ENCODE data around the gene SCN4A. TPM values are rescaled to one million over a fixed set of nuclear protein-coding genes. Genes with fewer than 3 reads are reported as not detected.
A peak's percentile ranks its signal among the peaks of the same experiment; 100 is the strongest.
"Not testable (repeated sequence)": the region's sequence is repeated elsewhere in the genome, so short reads cannot be mapped to it uniquely, and the experiment has no call there.

SCN4A gene
- 0.07 TPM in 1 of 2 replicates, not detected in the other for total RNA-seq

DNA sequence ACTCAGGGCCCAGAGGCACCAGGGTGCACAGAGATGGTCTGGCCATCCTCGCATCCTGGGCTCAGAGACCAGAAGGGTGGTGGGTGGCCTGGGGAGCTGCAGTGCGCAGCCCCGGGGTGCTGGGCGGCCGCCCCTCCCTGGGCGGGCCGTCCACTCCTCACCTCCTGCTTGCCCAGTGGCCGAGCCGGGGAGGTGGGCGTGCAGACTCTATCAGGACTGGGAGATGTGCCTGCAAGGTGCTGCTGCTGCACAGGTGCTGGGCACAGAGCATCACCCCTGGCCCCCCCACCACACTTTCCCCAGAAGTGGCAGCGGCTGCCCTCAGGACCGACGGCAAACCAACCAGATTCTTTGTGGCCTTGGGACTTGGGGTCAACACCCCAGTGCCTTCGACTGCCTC, at the start of gene SCN4A:
TSS of gene SCN4A (minus strand) at position 123 of the 400 bp plus-strand sequence. CDS start at position 46, 77 bp downstream.
- DNase-seq (ENCODE audit: low read depth, low spot score): no peak

DNA sequence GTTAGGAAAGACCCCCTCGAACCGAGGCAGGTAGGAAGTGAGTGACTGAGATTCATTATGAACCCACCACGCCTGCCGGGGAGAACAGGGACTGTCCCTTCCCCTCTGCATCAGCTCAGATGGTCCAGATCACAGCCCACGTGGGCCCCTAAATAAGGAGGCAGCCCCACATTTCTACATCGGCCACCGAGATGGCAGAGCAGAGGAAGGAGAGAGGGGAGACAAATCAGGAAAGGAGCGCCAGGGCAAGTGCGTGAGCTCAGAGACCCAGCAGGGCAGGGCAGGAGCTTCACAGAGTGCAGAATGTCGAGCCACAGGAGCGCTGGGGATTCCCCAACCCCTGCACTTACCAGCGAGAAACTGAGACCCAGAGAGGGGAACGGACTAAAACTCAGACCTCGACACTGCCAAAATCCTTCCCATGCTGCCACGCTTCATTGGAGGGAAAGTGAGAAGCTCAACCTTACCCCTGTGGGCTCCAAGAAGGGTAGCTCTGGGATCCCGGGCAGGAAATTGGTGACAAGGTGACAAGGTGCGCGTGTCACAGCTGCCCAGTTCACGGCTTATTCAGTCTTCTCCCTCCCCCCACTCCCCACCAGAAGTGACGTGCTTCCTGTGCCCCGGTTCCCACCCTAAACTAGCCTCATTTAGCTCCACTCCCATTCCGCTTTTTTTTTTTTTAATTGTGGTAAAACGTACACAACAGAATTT, 47.5 kb upstream of the SCN4A start, which contains the start of gene ICAM2:
TSS of gene ICAM2 (minus strand) at position 578 of the 711 bp plus-strand sequence. CDS start 13,942 bp downstream, outside the sequence.
- DNase-seq (ENCODE audit: low read depth, low spot score): no peak

DNA sequence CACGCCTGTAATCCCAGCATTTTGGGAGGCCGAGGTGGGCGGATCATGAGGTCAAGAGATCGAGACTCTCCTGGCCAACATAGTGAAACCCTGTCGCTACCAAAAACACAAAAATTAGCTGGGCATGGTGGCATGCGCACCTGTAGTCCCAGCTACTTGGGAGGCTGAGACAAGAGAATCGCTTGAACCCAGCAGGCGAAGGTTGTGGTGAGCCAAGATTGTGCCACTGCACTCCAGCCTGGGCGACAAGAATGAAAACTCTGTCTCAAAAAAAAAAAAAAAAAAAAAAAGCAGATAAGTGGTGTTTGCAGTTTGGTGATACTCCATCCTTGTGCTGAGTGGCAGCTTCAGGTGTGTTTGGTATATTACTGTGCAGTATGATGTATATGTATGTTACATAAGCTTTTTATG, 46.8 kb upstream of the SCN4A start:
- DNase-seq (ENCODE audit: low read depth, low spot score): not testable (repeated sequence)

DNA sequence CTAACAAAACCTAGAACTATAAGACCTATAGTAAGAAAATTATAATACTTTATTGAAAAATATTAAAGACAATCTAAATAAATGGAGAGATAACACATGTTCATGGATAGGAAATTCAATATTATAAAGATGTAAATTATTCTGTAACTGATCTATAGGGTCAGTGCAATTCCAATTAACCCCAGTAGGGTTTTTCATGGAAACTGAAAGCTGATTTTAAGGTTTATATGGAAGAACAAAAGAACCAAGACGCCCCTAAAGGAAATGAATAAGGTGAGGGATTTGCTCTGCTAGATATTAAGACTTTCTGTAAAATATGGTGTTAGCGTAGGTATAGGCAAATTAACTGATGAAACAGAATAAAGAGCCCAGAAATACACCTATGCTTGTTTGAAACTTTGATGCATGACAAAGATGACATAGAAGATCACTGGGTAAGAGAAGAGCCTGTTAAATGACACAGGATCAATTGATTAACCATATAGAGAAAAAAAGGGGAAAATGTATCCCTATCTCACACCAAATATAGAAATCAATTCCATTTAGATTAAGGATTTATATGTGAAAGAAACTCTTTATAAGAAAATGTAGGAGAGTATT, 44.8 kb upstream of the SCN4A start:
- DNase-seq (ENCODE audit: low read depth, low spot score): no peak

DNA sequence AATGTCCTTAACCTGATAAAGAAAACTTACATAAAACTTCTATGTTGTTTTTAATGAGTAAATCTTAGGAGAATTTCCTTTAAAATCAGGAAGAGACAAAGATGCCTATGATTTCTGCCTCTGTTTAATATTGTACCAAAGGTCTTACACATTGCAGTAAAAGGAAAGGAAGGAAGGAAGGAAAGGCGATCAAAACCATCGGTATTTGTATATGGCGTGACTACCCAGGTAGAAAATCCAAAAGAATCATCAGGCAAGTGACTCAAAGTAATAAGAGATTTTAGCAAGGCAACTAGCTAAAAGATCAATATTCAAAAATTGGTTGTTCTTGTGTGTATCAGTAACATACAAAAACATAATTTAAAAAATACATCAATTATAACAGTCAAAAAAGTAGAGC, 44.3 kb upstream of the SCN4A start:
- no peak for DNase-seq (ENCODE audit: low read depth, low spot score)

DNA sequence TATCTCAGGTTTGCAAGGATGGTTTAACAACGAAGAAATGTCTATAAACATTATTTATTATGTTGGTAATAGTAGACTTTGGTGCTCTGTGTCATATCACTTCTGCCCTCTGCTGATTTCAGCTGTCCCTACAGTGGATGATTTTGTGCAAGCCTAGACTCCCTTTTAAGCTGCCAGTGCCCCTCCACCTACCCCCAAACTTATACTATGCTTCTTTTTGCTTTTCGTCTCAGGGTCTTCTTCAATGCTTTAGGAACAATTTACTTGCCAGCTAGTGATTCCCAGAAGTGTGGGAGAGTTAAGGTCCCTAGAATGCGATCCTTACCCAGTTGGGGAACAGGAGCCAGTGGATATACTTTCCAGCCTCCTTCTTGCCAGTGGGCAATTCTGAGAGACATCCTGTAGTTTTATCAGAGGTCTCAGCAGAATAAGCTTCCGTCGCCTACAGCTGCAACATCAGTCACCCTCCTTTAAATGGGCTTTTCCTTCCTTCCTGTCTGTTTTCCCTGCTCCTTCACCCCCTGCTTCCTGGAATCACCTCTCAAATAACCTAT, 43.6 kb upstream of the SCN4A start:
- DNase-seq (ENCODE audit: low read depth, low spot score): no peak

DNA sequence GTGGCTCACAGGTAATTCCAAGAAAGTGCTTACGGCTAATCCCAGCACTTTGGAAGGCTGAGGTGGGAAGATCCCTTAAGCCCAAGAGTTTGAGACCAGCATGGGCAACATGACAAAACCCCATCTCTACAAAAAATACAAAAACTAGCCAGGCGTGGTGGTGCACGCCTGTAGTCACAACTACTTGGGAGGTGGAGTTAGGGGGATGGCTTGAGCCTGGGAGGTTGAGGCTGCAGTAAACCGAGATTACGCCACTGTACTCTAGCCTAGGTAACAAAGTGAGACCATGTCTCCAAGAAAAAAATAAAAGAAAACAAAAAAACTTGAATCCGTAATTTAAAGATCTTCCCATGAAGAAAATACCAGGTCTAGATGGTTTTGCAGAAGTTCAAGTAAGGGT, 42.7 kb upstream of the SCN4A start:
- DNase-seq (ENCODE audit: low read depth, low spot score): no peak

DNA sequence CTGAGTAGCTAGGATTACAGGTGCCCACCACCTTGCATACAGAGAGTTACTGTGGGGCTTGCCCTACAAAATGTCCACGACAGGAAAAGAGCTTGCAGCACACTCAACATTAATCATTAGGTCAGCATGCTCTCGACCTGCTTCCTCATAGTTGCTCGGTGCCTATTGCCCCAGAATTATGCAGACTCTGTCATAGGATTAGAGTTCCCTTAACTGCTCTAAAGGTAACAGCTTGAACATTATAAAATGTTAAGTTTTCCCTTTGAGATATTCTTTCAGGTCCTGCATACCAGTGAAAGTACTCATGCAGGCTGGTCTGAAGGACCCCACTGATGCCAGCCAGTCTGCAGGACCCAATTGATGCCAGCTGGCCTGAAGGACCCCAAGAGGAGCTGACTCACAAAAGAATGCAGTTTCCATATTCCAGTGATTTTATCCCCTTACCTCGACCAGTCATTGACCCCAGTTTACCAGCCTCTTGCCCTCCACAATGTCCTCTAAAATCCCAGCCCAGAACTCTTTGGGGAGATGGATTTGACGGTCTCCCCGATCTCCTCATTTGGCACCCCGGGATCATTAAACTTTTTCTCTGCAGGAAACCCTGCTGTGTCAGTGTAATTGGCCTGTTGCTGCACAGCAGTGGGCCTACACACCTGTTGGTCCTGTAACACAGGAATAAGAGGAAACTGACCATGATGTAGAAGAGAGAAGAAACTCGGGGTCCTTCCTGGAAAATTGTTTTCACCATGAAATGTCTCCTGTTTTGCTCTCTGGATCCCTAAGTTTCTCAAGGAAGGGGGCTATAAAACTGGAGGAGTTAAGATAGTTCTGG, 37.1 kb upstream of the SCN4A start:
- no peak for DNase-seq (ENCODE audit: low read depth, low spot score)

DNA sequence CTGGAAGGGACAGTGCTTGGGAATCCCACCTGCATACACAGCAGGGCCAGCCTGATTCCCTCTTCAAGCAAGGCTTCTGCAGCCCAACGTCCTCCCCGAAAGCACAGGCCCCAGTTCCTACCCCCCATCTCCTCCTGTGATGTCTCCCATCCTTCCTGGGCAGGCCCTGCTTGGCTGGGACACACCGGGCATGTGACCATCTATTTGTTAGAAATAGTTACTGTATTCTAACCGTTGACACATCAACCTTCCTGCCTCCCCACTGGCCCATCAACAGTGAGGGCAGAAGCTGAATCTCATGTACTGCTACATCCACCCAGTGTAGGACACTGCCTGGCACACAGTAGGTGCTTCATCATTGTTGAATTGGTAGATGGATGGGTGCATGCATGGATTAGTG, 36.1 kb upstream of the SCN4A start:
- no peak for DNase-seq (ENCODE audit: low read depth, low spot score)

DNA sequence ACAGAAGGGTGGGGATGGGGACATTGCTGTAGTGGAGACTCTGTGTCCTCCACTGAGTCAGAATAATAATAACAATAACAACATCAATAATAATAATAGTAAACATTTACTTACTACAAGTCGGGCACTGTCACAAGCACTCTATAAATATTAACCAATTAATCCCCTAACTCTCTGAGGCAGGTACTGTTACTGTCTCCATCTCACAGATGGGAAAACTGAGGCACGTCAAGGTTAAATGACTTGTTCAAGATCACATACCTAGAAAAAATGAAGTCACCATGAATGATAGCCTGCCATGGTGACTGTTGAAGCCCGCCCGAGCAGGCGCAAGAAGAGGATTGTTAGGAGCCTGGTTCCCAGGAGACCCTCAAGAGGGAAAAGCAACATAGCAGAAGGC, 35.6 kb upstream of the SCN4A start:
- no peak for DNase-seq (ENCODE audit: low read depth, low spot score)

DNA sequence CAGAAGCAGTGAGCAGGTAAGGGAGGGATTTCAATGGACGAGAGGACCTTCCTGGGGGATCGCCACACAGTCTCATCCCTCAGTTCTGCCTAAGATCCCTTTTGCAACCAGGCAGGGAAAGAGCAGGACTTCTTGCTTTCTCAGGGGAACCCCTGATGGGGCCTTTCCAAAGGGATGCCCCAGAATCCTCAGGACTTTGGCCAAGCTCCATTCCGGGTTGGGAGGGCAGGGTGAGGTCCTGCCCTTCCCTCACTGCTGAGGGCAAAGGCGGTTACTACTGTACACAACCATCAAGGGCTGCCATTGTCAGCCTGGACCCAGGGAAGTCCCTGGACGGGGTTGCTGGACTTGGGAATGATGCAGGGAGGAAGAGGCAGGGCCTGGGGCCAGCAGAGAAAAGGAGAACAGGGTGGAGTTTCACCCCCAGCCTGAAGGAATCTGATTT, 35.1 kb upstream of the SCN4A start:
- no peak for DNase-seq (ENCODE audit: low read depth, low spot score)

DNA sequence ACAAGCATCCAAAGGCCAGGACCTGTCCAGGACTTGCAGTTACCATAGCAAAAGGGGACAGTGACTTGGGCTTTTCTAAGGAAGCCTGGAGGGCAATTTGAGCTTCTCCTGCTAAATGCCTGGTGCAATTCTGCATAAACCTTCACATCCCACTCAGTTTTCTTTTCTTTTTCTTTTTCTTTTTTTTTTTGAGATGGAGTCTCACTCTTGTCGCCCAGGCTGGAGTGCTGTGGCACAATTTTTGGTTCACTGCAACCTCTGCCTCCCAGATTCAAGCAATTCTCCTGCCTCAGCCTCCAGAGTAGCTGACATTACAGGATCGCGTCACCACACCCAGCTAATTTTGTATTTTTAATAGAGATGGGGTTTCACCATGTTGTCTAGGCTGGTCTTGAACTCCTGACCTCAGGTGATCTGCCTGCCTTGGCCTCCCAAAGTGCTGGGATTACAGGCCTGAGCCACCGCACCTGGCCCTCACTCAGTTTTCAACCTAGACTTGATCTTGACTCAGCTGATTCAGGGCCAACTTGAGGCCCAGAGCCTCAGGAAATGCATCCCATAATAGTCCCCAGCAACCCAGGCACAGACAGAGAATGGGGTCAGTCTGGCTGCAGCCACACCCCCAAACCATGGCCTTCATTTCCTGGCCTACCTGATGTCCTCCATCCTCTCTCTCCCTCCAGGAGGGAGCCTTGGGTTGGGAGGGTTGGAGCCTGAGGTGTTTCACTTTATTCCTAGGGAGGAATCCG, 34.5 kb upstream of the SCN4A start:
- not testable (repeated sequence) for DNase-seq (ENCODE audit: low read depth, low spot score)

DNA sequence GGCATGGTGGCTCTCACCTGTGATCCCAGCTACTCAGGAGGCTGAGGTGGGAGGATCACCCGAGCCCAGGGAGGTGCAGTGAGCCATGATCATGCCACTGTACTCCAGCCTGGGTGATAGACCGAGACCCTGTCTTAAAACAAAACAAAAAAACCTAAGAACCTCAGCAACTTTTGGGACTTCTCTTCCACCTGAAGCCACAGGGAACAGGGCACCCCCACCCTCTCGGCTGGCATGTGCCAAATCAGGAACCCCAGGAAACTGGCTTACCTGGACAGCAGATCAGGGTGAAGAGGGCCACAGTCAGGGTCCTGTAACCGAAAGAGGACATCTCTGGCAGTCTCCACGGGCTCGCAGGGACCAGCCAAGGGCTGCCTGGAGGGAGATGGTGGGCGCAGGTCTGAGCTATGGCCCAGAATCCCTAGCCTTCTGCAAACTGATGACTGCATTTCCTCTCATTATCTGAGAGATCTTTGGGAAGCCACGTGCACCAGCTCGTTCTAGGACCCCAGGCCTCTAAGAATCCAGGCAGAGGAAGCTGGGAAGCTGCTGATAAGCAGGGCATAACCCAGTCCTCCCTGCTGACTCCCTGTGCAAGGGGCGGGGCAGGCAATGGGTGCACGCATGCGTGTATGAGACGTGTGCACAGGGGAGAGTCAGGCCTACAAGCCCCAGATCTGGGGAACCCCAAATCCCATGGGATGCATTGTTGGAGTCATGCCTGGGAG, 33.8 kb upstream of the SCN4A start:
- peak; percentile 95 for DNase-seq (ENCODE audit: low read depth, low spot score)

DNA sequence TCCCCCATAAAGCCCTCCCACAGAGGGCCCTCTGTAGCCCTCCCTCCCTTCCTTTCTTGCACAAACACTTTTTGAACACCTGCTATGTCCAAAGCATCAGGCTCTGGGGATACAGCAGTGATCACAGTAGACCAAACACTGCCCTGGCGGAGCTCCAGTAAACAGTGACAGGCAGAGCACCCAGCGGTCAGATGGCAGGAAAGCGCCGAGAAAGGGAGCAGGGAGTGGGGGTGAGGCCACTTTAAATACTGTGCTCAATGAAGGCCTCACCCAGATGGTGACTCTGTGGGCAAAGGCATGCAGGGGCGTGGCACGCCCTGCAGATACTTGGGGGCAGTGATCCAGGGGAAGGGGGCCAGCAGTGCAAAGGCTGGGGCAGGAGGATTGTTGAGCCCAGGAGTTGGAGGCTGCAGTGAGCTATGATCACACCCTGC, 33.0 kb upstream of the SCN4A start:
- no peak for DNase-seq (ENCODE audit: low read depth, low spot score)

DNA sequence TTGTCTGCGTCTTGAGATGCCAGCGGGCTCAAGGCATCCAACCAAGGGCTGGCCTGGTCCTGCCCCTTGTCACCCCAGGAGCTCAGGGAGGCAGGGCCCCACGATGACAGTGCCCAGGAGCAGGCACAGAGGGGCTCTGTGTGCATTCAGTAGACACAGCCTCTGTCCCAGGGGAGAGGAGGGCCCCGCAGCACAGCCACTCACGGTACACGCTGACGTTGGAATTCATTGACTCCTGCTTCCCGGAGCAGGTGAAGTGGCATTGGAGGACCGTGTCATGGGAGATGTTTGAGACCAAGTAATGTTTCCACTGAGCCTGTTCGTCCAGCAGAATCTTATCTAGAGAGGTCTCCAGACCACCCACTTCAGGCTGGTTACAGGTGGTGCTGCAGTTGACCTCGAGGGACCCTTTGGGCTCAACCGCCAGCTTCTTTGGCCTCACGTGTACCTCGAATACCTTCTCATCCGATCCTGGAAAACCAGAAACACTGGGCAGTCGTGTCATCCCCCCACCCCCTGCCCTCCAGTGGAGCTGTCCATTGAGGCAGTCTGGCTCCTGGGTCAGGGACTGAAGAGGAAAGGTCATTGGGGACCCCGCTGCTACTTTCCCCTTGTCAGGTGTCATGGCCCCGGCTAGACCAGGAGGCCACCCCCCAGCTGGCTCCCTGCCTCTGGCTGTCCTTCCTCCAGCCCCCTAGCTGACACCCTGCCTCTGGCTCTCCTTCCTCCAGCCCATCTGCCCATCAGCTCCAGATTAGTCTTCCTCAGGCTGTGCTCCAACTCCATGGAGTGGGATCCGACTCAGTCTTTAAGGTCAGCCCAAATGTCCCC, 32.4 kb upstream of the SCN4A start:
- no peak for DNase-seq (ENCODE audit: low read depth, low spot score)

DNA sequence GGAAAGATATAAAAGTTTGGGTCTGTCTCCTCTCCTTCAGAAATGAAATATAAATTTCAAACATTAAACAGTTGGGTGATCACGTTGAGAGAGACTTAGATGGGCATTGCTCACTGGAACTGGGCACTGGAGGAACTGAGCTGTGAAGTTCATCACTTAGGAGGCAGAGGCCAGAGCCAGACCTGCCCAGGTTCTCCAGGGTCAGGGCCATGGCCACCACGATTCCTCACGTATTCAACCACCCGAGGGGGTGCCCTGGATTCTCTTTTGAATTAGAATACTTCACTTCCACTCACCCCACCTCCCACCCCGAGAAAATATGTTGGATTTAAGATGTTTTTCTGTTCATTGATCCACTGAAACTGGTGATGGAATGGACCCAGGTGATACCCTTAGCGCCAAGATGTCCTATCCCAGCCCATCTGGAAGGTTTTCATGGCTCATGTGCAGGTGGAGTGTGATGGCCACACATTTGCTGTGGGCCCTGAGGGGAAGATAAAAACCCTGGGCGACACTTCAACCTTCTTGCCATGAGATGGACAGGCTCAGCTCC, 31.6 kb upstream of the SCN4A start:
- no peak for DNase-seq (ENCODE audit: low read depth, low spot score)

DNA sequence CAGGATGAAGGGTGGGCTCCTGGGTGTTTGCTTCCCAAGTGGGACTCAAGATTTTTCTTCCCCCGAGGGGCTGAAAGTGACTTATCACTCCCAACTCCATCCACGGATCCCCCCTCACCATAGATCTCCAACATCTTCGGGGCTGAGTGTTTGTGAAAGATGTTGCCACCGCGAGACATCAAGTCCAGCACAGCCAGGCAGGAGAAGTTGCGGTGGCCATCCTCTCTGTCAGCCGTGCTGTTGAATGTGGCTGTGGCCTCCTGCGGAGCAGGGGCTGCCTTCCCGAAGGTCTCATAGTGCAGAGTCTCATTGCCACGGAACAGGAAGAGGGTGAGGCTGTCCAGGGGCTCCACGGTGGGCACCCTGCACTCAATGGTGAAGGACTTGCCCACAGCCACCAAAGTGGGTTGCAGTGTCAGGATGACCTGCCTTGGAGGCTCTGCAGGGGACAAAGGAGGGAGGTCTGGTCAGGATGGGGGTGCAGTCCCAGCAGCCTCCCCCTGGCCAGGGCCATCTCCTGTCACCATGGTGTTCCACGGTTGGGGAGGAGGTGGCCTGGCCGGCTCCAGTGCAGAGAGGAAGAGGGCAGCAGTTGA, 30.9 kb upstream of the SCN4A start:
- DNase-seq (ENCODE audit: low read depth, low spot score): no peak

DNA sequence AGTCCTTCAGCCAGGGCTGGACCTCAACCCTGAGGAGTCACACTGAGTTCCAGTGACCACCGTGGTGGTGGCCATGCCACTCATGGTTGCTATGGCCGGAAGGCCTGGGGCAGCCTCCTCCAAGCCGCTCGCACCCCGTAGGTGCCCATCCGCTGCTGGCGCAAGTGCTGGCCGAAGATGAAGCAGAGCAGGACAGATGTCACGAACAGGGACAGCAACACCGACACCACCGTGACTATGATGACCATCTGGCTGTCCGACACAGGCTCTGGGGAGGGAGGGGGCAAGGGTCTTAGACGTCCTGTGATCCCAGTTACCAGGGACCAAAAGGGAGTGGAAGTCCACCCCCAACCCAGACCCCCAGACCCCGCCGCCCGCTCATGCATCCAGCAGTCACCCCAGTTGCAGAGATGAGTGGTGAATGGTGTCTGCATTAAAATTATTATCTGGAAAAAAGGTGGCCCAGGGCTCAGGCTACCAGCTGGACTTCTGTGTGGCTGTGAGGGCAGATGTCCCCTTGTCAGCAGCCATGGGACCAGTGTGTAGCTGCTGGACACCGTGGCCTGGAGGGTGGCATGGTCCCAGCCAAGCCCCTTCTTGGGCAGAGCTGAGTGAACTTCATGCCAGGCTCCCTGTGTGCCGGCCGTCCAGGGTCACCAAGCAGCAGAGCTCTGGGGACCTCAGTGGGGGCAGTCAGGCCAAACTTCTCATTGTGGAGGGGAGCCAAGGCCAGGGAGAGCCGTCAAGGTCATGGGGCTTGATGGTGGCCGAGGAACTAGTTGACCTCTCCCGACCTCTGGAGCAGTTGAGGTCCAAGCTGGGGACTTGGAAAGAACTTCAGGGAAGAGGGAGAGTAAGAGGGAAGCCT, 30.2 kb upstream of the SCN4A start:
- no peak for DNase-seq (ENCODE audit: low read depth, low spot score)
